ENCODE data around the gene ACTR1A.

DNA sequence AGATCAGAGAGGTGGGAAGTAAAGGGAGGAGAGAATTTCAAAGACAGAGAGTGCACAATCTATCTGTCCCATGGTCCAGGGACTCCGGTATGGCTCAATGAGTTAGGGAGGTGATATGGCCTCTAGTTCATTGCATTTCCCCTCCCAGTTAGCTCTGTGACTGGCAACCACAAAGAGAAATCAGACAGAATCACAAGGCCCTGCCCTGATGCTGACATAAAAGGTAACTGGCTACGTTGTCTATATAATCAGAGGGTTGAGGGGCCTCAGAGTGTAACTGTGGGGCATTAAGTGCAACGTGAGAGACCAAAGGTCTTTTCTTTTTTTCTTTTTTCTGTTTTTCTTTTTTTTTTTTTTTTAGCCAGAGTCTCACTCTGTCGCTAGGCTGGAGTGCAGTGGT, 43.9 kb downstream of the ACTR1A start:
- TF ChIP-seq, protein P1, sequence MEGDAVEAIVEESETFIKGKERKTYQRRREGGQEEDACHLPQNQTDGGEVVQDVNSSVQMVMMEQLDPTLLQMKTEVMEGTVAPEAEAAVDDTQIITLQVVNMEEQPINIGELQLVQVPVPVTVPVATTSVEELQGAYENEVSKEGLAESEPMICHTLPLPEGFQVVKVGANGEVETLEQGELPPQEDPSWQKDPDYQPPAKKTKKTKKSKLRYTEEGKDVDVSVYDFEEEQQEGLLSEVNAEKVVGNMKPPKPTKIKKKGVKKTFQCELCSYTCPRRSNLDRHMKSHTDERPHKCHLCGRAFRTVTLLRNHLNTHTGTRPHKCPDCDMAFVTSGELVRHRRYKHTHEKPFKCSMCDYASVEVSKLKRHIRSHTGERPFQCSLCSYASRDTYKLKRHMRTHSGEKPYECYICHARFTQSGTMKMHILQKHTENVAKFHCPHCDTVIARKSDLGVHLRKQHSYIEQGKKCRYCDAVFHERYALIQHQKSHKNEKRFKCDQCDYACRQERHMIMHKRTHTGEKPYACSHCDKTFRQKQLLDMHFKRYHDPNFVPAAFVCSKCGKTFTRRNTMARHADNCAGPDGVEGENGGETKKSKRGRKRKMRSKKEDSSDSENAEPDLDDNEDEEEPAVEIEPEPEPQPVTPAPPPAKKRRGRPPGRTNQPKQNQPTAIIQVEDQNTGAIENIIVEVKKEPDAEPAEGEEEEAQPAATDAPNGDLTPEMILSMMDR (conservative IDR thresholded peaks at IDR 0.05): no peak
- TF ChIP-seq ZFX (IDR thresholded peaks at IDR 0.05): no peak
